ENCODE measurements around the gene CRYL1.
A peak's percentile ranks its signal among the peaks of the same experiment; 100 is the strongest.

The CRYL1 gene

DNA sequence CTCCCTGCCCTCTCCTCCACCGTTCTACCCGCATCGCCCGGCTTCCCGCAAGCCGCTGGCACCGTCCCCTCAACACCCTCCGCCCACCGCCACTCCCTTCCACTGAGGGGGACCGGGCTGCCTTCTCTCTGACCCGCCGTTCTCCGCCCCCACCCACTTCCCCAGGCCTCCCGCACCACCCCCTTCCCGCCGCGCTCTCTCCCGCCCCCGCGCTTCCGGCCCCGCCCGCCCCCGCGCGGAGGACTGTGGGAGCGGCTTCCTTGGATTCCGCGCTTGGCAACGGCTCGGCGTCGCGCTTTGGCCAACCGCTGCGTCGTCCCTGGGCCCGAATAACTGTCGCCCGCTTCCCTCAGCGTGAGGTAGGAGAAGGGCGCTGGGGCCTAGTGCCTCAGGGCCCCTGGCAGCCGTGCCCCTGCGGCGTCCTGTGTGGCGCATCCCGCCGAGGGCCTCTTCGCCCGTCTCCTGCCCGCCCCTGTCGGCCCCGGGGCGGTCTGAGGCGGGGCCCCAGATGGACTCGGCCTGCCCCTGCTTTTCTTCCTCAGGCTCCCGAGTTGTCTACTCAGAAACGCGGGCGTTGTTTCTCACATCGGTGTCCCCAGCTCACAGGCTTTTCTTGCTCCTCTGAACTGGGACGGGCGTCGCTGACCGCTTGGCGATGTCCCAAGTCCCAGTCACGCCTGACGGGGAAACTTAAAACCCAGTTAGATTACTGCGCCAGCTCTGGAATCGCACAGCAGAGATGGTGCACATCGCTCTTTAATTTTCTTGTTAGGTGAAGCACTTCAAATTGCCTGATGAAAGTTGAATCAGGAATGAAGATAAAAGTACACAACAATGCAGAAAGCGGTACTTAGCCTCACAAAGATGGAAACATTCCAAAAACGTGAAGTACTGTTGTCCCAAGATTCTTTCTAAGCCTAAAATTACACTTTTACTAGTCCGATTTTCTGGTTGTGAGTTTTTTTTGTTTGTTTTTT, 41.5 kb upstream of the CRYL1 start, which contains the start of gene IFT88:
Gene IFT88 (plus strand): TSS at position 260 of the 977 bp plus-strand sequence. CDS start 7,229 bp downstream, outside the sequence.
- TF ChIP-seq, protein P1, sequence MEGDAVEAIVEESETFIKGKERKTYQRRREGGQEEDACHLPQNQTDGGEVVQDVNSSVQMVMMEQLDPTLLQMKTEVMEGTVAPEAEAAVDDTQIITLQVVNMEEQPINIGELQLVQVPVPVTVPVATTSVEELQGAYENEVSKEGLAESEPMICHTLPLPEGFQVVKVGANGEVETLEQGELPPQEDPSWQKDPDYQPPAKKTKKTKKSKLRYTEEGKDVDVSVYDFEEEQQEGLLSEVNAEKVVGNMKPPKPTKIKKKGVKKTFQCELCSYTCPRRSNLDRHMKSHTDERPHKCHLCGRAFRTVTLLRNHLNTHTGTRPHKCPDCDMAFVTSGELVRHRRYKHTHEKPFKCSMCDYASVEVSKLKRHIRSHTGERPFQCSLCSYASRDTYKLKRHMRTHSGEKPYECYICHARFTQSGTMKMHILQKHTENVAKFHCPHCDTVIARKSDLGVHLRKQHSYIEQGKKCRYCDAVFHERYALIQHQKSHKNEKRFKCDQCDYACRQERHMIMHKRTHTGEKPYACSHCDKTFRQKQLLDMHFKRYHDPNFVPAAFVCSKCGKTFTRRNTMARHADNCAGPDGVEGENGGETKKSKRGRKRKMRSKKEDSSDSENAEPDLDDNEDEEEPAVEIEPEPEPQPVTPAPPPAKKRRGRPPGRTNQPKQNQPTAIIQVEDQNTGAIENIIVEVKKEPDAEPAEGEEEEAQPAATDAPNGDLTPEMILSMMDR (IDR thresholded peaks at IDR 0.05; ENCODE audit: low read depth, low read length), result no peak
- DNase-seq (ENCODE audit: low read depth in 2 of 2), result peak; percentile 84 to 93
- peak within 1 kb of the TSS; percentile 59 to 80 for H3K4me3 ChIP-seq (replicated peaks in 1 of 2; ENCODE audit: low read depth in 2 of 2, low read length in 2 of 2)

DNA sequence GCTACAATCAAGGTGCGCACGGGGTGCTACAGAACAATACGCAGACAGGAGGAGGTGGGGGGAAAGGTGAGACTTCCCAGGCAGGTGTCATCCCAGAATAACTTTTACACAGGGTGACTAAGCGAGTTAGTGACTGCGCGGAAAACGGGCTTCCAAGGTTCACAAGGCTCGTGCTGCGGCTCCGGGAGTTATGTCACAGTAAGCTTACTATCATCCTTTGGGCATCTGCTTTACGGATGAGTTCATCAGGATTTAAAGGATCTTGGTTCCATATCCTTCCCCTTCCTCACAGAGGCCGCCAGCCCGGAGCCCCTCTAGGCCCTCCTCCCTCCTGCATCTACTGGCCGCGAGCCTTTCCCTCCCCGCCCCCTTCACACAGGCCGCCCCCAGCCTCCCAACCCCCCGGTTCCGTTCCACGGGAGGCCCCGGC, 40.8 kb upstream of the CRYL1 start:
- peak in 1 of 2 donors; percentile 80 for DNase-seq (ENCODE audit: low read depth in 2 of 2)
- H3K4me3 ChIP-seq (replicated peaks in 1 of 2; ENCODE audit: low read depth in 2 of 2, low read length in 2 of 2), result peak overlapping the region; percentile 59 to 80
- TF ChIP-seq, protein P1 (IDR thresholded peaks at IDR 0.05; ENCODE audit: low read depth, low read length), result no peak

DNA sequence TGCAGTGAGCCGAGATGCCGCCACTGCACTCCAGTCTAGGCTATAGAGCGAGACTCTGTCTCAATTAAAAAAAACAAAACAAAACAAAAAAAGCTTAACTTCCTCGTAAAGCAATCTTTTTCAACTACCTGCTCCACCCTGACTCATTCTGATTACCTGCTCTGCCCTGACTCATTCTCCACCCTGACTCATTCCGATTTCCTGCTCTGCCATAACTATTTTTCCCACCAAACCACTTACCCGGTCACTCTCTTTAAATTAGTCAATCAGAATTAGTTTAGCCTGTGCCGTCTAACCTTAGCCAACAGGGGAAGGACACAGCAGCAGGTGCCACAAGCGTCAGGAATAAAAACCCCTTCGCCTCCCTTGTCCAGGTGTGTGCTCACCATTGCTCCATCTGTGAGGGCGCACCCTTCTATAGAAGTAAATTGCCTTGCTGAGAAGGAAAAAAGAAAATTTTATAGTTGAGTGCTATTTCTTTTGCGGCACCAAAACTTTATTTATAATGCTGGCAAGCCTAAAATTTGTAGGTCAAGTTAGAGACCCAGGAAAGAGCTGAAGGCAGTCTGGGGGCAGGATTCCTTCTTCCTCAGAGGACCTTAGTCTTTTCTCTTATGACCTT, 39.6 kb upstream of the CRYL1 start:
- no peak for DNase-seq (ENCODE audit: low read depth in 2 of 2)
- TF ChIP-seq, protein P1 (IDR thresholded peaks at IDR 0.05; ENCODE audit: low read depth, low read length), result no peak

DNA sequence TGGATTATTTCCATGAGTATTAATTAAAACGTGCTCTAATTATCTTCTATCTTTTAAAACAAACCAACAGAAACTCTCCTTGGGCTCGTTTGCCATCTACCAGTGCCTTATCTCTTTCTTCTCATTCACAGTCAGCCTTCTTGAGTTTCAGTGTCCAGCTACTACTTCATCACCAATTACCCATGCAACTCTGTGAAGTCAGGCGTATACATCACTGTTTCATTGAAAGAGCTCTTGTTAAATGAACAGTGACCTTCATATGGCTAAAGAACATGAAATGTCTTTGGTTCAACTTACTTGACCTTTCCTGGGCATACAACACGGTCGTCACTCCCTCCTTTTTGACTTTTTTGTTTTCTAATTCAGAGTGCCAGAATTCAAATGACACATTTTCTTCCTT, 36.1 kb upstream of the CRYL1 start:
- no peak for DNase-seq (ENCODE audit: low read depth in 2 of 2)
- H3K4me3 ChIP-seq (replicated peaks in 1 of 2; ENCODE audit: low read depth in 2 of 2, low read length in 2 of 2), result no peak overlapping the region
- TF ChIP-seq, protein P1 (IDR thresholded peaks at IDR 0.05; ENCODE audit: low read depth, low read length), result no peak

More for the DNA sequence above, 39.6 kb upstream of the CRYL1 start:
- no peak overlapping the region for H3K4me3 ChIP-seq (replicated peaks in 1 of 2; ENCODE audit: low read depth in 2 of 2, low read length in 2 of 2)

DNA sequence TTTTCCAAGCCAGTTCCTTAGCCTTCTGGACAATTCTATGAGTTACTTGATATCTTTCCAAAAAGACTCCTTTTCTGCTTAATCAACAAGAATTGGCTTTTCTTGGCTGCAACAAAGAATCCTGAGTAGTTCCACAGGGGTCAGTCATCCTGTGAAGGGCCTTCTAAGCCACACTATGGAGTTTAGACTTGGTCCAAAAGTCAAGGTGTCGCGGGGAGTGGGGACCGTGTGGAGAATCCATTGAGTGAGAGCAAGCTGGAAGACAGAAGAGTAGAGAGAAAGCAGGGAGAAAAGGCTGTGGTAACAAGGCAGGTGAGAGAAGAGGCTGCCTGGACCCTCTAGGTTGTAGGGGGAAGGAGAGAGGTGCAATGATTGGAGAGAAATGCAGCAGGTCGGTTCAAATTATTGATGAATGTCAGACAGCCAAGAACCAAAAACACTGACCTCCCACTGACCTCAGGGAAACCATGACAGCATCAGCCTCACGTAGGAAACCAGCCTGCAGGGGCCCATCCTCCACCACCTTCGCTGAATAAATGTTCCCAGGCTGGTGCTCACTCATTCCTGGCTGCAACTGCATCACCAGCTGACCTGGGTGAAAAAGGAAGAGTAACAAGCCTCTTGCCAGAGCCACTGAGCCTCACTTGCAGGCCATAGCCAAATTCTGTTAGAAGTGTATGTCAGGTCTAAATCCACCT, 34.2 kb upstream of the CRYL1 start:
- H3K4me3 ChIP-seq (replicated peaks in 1 of 2; ENCODE audit: low read depth in 2 of 2, low read length in 2 of 2), result no peak overlapping the region
- TF ChIP-seq, protein P1 (IDR thresholded peaks at IDR 0.05; ENCODE audit: low read depth, low read length), result no peak
- no peak for DNase-seq (ENCODE audit: low read depth in 2 of 2)

DNA sequence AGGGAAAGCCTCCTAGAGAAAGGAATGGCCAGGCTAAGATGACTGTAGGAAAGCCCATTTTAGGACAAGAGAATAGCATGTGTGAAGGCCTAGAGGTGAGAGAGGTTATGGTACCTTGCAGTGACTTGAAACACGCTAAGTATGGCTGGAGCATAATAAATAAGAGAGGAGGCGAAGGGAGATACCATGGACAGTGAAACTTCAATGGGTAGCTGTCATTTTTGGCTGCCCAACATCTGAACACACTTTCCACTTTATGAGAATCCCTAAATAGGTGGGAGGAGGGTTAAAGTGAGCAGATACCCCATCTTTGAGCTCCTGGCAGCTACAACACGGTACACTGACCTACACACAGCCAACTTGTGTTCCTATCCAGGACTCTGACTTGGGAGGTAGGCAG, 33.3 kb upstream of the CRYL1 start:
- H3K4me3 ChIP-seq (replicated peaks in 1 of 2; ENCODE audit: low read depth in 2 of 2, low read length in 2 of 2), result no peak overlapping the region
- no peak for DNase-seq (ENCODE audit: low read depth in 2 of 2)
- TF ChIP-seq, protein P1 (IDR thresholded peaks at IDR 0.05; ENCODE audit: low read depth, low read length), result no peak
